Peyer's patch (tissue), 4 donors: ENCODE data around the gene AMBRA1. TPM values are rescaled to one million over a fixed set of nuclear protein-coding genes. Genes with fewer than 3 reads are reported as not detected.

ENCODE experiments used
- DNase-seq, 3 donors: peaks; one replicate each; pipeline ENCODE4 v3.0.0-alpha.2; 2017 to 2019
- H3K27ac ChIP-seq, 4 donors: fragments of 200-600 bp; sonication (generic); one replicate each; pipeline ENCODE4 v1.5.1; 2016 to 2019
- H3K27me3 ChIP-seq, 2 donors: fragments of 200-600 bp; sonication (generic); one replicate each; pipeline ENCODE4 v1.5.1; 2019
- H3K36me3 ChIP-seq, 3 donors: fragments of 200-600 bp; sonication (generic); one replicate each; pipeline ENCODE4 v1.5.1; 2016 to 2019
- H3K4me1 ChIP-seq, 4 donors: fragments of 200-600 bp; sonication (generic); one replicate each; pipeline ENCODE4 v1.5.1; 2016 to 2019
- H3K4me3 ChIP-seq, 4 donors: fragments of 200-600 bp; sonication (generic); 1 replicate in 3 of 4; 2 replicates in 1 of 4; pipeline ENCODE4 v1.5.1; 2016 to 2019; ENCODE audit warnings: mild to moderate bottlenecking in 1 of 4
- H3K9me3 ChIP-seq, 4 donors: fragments of 200-600 bp; sonication (generic); one replicate each; pipeline ENCODE4 v1.5.1; 2016 to 2019; ENCODE audit warnings: mild to moderate bottlenecking in 1 of 4
- CTCF ChIP-seq, 6 experiments: fragments of 450-650 bp in 4 of 6; fragments of 200-600 bp in 2 of 6; sonication (generic) in 1 of 6; IDR thresholded peaks; one replicate each; pipeline ENCODE4 v1.5.1; 2017 to 2019; ENCODE audit warnings: antibody characterized with exemption in 6 of 6, mild to moderate bottlenecking in 3 of 6, moderate library complexity in 1 of 6
- POLR2A ChIP-seq, 2 donors: fragments of 450-650 bp; IDR thresholded peaks; one replicate each; pipeline ENCODE4 v1.5.1; 2017; ENCODE audit warnings: antibody characterized with exemption in 2 of 2, mild to moderate bottlenecking in 2 of 2, moderate library complexity in 2 of 2
- total RNA-seq, 4 donors: library from RNA; depleted of rRNA; stranded (reverse); fragments of >200 nt; gene quantifications; one replicate each; pipeline ENCODE4 v1.1.0, GENCODE V29; 2016

Gene AMBRA1
- total RNA-seq, 4 donors from 2014 or later: 28.9 to 61.6 (median 41.6) TPM

DNA sequence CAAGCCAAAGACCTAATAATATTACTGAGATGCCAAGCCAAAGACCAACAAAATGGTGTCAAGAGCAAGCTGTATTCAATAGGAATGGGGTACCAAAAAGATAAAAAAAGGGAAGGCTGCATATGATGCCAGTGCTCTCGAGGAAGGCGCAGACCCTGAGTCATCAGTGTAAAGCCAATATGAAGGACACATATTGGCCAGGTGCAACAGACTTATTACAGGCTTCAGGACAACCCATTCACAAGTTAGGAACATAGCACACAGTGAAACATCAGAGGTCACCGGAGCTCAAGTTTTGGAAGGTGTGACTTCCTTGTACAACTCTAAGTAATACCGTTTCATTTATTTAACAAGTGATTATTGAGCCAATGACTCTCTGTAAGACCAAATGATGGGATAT, 58.1 kb downstream of the AMBRA1 start:
- no peaks in the 10 kb centered on the region for H3K9me3 ChIP-seq
- no peak for TF ChIP-seq POLR2A (IDR thresholded peaks at IDR 0.05)
- TF ChIP-seq CTCF (IDR thresholded peaks at IDR 0.05): no peak
- no peaks in the 10 kb centered on the region for H3K4me1 ChIP-seq
- DNase-seq: no peak
- no peak overlapping the region for H3K4me3 ChIP-seq
- no peaks in the 10 kb centered on the region for H3K27me3 ChIP-seq
- H3K36me3 ChIP-seq: peaks cover 0 to 19% (median 0%) of the 10 kb centered on the region in 3 donors
- no peak overlapping the region for H3K27ac ChIP-seq

GRCh38 chr11:46534711-46535110, 59.1 kb downstream of the AMBRA1 start:
- Histone ChIP-seq H3K9me3 (no peaks in the 10 kb centered on the region), H3K36me3 (peaks cover 0 to 14% (median 0%) of the 10 kb centered on the region in 3 donors), H3K27me3 (no peaks in the 10 kb centered on the region), H3K4me1 (no peaks in the 10 kb centered on the region), H3K4me3 (no peak overlapping the region), H3K27ac (no peak overlapping the region)
- no peak for DNase-seq
- no peak for TF ChIP-seq CTCF (IDR thresholded peaks at IDR 0.05)
- TF ChIP-seq POLR2A (IDR thresholded peaks at IDR 0.05): no peak

GRCh38 chr11:46533396-46534100, 60.3 kb downstream of the AMBRA1 start:
- DNase-seq: no peak
- H3K4me1 ChIP-seq: peaks cover 0 to 7% (median 0%) of the 10 kb centered on the region in 4 donors

DNA sequence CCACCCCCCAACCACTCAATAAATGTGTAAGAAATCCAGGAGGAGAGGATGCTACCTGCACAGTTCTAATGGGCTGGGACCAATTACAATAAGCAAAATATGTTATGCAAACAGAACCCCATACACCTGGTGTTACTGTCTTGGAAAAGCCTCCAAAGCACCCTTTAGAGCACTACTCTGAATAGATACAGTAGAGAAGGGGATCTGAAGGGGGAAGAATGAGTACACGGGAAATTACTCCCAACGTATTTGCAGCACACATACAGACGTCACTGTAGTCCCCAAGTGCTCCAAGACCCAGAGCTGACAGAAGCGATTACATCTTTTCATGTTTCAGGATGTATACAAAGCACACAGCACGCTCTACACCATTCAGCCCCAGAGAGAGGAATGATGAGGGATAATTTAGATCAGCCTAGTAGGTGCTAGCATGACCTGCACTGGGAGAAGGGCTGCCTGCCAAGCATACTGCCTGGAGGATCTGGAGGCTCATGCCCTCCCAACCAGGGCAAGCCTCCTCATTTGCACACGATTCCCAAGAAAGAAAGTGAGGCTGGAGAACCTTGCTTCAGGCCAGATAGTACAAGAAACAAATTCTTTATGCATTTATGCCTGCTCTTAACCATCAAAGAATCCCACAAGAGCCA, 63.8 kb downstream of the AMBRA1 start:
- no peak overlapping the region for H3K27ac ChIP-seq
- H3K9me3 ChIP-seq: no peaks in the 10 kb centered on the region
- H3K4me3 ChIP-seq: no peak overlapping the region
- TF ChIP-seq POLR2A (IDR thresholded peaks at IDR 0.05): no peak
- TF ChIP-seq CTCF (IDR thresholded peaks at IDR 0.05): no peak
- peaks cover 0 to 8% (median 0%) of the 10 kb centered on the region in 4 donors for H3K4me1 ChIP-seq
- H3K36me3 ChIP-seq: no peaks in the 10 kb centered on the region
- no peaks in the 10 kb centered on the region for H3K27me3 ChIP-seq
- DNase-seq: no peak

More at GRCh38 chr11:46533396-46534100, 60.3 kb downstream of the AMBRA1 start:
- H3K27me3 ChIP-seq: no peaks in the 10 kb centered on the region
- H3K36me3 ChIP-seq: peaks cover 0 to 2% (median 0%) of the 10 kb centered on the region in 3 donors
- H3K9me3 ChIP-seq: no peaks in the 10 kb centered on the region
- TF ChIP-seq POLR2A (IDR thresholded peaks at IDR 0.05) (no peak), CTCF (IDR thresholded peaks at IDR 0.05) (no peak)
- H3K27ac ChIP-seq: no peak overlapping the region
- no peak overlapping the region for H3K4me3 ChIP-seq

- TF ChIP-seq CTCF (IDR thresholded peaks at IDR 0.05) (peak; percentile 81 to 90 (median 88)), POLR2A (IDR thresholded peaks at IDR 0.05) (no peak)
- Histone ChIP-seq H3K4me3 (no peak overlapping the region), H3K9me3 (no peaks in the 10 kb centered on the region), H3K36me3 (no peaks in the 10 kb centered on the region), H3K4me1 (peaks cover 0 to 14% (median 0%) of the 10 kb centered on the region in 4 donors), H3K27me3 (no peaks in the 10 kb centered on the region), H3K27ac (no peak overlapping the region)
- DNase-seq: peak; percentile 55 to 87 (median 76)
Observed at GRCh38 chr11:46529095-46529905, 64.5 kb downstream of the AMBRA1 start.
